D341Med (cell line): Measurements from ENCODE around the gene PRDX6.
"Not testable (repeated sequence)": the region's sequence is repeated elsewhere in the genome, so short reads cannot be mapped to it uniquely, and the experiment has no call there.

ENCODE experiments used
- DNase-seq: peaks from one replicate; pipeline ENCODE4 v3.0.0; 2012; ENCODE audit warnings: low spot score

The PRDX6 gene

DNA sequence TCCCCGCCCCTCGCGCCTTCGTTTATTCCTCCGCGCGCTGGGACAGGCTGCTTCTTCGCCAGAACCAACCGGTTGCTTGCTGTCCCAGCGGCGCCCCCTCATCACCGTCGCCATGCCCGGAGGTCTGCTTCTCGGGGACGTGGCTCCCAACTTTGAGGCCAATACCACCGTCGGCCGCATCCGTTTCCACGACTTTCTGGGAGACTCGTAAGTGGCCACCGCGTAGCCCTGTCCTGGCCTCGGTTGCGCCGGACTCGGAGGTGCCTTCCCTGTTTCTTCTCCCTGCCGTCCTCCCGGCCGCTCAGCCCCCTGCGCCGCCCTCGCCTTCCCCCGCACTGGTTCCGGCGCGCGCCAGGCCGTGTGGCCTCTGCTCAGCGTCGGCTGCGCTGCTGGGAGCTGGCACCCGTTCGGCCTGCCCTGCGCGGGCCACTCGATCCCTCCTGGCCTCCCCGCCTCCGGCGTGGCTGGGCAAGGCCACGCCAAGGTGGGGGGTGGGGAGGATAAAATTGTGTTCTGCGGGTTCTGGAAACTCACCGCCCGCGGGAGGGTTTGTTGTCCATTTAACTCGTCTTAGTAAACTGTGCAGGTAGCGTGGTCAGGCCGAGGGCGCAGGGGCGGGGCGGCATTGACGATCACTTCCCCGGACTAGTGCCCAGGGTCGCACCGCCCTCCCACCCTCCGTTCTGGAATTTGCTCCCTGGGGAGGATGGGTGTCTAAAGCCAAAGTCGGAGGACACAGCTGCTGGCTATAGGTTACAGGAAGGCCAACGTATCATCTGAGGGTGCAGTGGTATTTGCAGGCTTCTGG lies at the start of gene PRDX6:
PRDX6 (plus strand) TSS at position 50 of the 808 bp plus-strand sequence; CDS start at position 113, 63 bp downstream.
- DNase-seq = peak; percentile 80

GRCh38 chr1:173429471-173430402 lies 47.4 kb upstream of the PRDX6 start:
- peak; percentile 75 for DNase-seq

DNA sequence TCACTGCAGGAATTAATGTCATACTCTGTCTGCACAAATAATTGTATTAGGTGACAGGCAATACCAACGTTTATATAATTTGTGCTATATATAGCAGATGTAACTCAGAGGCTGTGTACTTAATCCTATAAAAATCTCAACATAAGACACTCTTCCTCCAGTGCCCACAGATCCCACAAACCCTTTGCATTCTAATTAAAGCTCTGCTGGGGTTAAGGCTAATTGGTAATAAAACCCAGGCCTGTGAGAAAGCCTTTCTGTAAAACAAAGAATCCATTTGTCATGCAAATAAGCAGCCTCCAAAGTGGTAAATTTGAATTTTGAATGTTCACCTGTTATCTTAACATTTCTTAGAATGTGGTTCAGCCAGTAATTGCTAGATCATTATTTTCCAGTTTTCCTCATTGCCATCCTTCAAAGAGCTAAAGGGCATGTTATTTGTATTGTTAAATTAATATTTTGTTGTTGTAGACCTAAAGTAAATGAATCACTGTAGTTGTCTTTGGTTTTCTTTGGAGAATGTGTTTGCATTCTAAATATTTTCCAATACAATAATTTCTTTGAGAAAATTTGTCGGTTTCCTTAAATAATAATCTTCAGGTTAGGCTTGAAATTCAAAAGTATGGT lies 46.3 kb upstream of the PRDX6 start:
- DNase-seq = no peak

DNA sequence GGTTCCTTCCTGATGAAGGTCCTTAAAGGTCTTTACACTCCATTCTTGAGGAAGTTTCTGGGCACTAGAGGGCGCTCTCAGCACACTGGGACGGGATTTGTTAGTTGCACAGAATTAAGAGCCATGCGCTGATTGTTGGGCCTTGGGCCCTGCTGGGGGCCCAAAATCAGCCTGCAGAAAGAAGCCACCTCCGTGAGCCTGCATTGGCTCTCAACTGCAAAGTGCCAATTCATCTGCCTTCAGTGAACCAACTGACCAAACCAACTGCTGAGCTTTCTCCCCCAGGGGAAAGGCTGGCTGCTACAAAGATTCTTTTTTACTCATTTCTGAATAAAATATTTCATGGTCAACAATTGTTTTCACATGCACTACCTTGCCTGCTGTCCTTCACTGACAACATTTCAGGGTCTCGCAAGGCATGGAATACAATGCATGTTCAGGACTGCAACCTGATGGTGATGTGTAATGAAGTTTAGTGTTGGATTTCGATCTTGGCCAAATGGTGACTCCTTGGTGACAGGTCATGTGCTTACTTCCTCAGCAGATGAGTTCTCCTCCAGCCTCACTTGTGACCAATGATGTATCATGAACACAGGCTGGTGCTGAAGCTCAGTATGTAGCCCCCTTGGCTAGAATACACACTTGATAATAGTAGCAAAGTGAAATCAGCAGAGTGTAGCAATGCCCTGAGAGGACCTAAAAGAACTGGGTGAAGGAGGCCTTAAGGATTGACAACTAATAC lies 45.7 kb upstream of the PRDX6 start:
- DNase-seq = peak; percentile 85

GRCh38 chr1:173432331-173432730 lies 44.8 kb upstream of the PRDX6 start:
- DNase-seq = no peak

GRCh38 chr1:173433751-173434326 lies 43.3 kb upstream of the PRDX6 start:
- DNase-seq = no peak

DNA sequence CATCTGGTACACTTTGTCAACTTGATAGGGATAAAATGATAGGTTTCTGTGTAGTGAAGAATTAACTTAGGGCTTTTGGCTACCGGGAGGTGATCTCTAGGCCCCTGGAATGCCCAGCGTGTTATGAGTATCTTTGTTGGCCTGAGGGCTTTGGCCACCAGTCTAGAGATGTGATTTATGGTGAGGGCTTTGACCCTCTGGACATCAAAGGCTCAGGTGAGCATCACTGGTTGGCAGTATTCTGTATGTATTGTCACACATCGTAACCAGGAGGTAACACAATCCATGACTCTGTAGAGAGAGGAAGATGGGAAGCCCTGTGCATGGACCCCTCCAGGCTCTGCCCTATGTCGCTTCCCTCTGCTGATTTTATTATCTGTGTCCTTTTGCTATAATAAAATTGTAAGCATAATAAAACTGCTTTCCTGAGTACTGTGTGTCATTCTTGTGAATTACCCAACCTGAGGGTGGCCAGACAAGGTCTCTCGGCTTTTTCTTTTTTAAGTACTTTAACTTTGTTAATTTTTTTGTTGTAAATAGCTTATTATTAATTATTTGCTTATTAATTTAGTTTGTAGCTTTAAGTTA lies 40.2 kb upstream of the PRDX6 start:
- no peak for DNase-seq

GRCh38 chr1:173438675-173439074 lies 38.5 kb upstream of the PRDX6 start:
- no peak for DNase-seq

DNA sequence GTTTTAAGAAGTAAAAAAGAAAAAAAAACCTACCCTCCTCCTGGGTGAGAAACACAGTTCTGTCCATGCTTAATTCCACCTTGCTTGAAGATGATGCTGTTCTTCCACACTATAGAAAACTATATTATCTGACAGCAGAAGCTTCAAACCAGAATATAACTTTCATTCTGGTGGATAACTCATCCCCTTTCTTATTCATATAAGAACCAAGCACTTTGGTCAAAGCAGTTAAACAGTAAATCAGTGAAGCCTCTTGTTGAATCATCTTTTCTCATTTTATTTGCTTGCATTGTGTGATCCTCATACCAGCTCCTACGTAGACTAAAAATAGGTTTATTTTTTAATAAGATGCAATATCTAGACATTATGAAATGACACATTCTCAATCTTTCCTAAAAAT lies 36.7 kb upstream of the PRDX6 start:
- no peak for DNase-seq

- no peak for DNase-seq
Measured at GRCh38 chr1:173444757-173445156, 32.4 kb upstream of the PRDX6 start.

- DNase-seq = peak; percentile 77
Measured at GRCh38 chr1:173445164-173445563, 32.0 kb upstream of the PRDX6 start.

DNA sequence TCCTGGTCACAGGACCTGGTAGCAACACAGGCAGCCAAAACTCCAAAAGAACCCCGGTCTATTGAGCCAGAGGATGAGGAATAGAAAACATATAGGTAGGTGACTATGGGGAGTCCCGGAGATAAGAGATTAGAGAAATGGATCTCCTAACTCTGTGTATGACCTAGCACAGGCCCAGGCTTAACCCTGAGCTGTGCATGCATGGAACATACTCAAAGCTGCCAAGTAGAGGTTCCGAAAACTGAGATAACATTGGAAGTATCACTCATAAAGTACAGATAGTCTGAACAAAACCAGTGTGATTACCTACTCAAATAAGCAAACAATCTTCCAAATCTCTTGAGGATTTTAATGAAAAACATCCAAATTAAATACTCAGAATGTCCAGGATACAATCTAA lies 31.5 kb upstream of the PRDX6 start:
- no peak for DNase-seq

GRCh38 chr1:173447224-173447623 lies 29.9 kb upstream of the PRDX6 start:
- DNase-seq = no peak

GRCh38 chr1:173448945-173449344 lies 28.2 kb upstream of the PRDX6 start:
- DNase-seq = no peak

DNA sequence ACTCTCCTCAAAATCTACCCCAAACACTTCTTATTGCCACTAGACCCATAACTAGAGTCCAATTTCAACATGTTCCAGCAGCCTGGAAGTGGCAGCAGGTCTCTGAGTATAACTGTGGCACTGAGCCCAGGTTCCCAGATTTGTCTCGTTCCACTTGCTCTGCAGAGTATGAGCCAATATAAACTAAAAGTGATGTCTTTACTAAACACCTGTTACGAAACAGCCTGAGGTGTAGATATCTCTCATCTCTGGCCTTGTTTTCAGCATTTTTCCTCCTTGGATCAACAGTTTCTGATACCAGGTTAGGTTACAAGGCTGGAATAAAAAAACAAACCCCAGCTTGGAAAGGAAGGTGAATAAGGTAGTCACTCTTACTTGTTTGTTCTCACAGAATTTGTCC lies 25.2 kb upstream of the PRDX6 start:
- DNase-seq = no peak

- DNase-seq = no peak
Measured at GRCh38 chr1:173453982-173454381, 23.2 kb upstream of the PRDX6 start.

GRCh38 chr1:173454966-173455524 lies 22.1 kb upstream of the PRDX6 start:
- DNase-seq = no peak

- no peak for DNase-seq
Measured at GRCh38 chr1:173459885-173460284, 17.2 kb upstream of the PRDX6 start.

- not testable (repeated sequence) for DNase-seq
Measured at GRCh38 chr1:173462666-173463065, 14.5 kb upstream of the PRDX6 start.

DNA sequence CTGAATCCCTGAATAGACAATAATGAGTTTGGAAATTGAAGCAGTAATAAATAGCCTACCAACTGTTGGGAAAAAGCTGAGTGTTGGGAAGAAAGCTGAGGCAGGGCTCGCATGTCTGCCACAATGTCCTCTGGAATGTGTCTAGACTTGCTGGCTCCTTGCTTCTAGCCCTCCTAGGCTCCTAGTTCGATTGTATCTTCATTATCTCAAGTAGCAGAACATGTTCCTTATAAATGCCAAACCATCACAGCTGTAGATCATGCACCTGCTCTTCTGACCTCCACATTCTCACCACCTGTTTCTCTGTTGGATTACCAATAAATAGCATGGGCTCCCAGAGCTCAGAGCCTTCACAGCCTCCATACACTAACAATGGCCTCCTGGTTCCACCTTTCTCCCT lies 12.9 kb upstream of the PRDX6 start:
- DNase-seq = not testable (repeated sequence)

DNA sequence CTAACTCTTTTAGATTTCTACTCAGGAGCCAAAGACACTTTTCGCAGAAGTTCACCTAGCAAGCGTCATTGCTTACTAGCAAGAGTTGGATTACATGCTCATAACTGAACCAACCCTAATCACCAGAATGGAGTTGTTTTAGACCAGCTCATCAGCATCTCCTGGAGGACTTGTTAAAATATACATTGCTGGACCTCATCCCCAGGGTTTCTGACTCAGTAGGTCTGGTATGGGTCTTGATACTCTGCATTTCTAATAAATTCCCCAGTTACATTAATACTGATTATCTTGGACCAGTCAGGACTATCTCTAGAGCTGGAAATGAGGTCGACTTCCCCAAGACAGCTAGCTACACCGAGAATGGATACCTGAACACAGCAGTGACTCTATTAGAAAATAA lies 9.7 kb upstream of the PRDX6 start:
- DNase-seq = no peak
